Eye (tissue), 1 donor: ENCODE results near the gene GPR162.

ENCODE experiments used
- DNase-seq: peaks from one replicate; pipeline ENCODE4 v3.0.0-alpha.2; 2015

The GPR162 gene

GRCh38 chr12:6787309-6787708 is 34.3 kb upstream of the GPR162 start:
- DNase-seq = no peak

- DNase-seq = no peak
Observed at GRCh38 chr12:6788972-6789924, 32.4 kb upstream of the GPR162 start, which contains the start of gene CD4. CD4 (plus strand) TSS chr12:6789528; CDS start chr12:6800139, 10,611 bp downstream.

DNA sequence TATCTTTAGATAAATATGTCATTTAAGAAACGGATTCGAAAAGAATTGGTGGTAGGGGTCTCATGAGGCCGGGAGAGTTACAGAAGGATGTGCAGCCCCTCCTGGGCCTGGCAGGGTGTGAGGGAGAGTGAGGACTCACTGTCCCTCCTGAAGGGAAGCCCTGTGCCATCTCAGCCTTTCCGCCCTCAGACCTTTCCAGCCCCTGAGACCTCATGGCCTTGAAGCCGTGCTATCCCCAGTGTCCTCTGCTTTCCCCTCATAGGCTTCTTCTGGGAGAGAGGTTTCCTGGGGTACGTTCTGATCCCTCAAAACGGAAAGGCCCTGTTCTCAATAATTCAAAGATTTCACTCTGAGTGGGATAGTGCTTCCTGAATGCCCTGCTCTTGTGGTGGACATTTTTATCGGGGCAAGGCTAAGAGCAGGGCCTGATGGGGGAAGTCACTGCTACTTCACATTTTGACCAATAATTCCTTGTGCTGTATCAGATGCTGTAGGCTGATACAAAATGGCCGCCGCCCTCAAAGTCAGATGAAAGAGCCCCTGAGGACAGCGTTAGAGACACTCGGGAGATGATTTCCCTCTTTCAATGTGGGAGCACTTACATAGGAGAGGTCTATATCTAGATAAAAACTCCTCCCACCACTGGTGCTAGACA is 31.0 kb upstream of the GPR162 start:
- no peak for DNase-seq

- DNase-seq = no peak
Observed at GRCh38 chr12:6791931-6792520, 29.6 kb upstream of the GPR162 start.

- peak; percentile 71 for DNase-seq
Observed at GRCh38 chr12:6792522-6793201, 29.0 kb upstream of the GPR162 start.

DNA sequence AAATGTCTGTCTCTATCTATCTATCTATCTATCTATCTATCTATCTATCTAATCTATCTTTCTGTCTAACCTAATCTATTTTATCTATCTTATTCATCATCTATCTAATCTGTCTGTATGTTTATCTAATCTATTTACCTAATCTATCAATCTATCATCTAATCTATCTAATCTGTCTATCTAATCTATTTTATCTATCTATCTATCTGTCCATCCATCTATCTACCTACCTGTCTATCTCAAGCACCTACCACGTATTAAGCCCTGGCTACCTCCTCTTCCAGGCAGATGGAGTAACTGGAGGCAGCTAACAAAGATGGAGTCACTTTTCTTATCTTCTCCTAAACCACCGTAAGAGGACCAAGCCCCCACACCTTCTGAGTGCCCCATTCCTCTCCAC is 26.5 kb upstream of the GPR162 start:
- no peak for DNase-seq

GRCh38 chr12:6796576-6796975 is 25.0 kb upstream of the GPR162 start:
- no peak for DNase-seq

DNA sequence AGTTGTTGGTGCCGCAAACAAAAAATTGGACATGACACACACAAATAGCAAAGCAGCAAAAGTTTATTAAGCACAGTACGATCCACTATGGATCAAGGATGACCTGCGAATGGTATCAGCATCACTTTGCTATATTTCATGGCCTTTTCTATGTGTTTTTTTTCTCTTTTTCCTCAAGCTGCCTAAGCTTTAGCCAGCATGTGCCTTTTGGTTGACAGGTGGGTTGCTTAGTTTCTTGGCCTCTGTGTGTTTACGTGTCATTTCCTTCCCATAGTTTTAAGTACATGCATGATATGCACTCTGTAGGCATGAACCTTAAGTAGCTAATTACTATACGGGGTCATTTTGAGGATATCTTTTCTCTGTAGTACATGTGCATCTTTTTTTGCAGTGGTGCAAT is 22.5 kb upstream of the GPR162 start:
- no peak for DNase-seq

DNA sequence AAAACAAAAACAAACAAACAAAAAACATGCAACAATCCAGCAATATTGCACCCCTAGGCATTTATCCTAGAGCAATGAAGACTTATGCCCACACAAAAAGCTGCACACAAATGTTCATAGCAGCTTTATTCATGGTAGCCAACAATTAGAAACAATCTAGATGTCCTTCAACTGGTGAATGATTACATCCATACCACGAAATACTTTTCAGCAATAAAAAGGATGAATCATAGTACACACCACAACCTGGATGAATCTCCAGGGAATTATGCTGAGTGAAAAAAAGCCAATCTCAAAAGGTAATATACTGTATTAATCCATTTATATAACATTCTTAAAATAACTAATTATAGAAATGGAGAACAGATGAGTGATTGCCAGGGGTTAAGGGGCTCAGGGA is 14.5 kb upstream of the GPR162 start:
- no peak for DNase-seq

DNA sequence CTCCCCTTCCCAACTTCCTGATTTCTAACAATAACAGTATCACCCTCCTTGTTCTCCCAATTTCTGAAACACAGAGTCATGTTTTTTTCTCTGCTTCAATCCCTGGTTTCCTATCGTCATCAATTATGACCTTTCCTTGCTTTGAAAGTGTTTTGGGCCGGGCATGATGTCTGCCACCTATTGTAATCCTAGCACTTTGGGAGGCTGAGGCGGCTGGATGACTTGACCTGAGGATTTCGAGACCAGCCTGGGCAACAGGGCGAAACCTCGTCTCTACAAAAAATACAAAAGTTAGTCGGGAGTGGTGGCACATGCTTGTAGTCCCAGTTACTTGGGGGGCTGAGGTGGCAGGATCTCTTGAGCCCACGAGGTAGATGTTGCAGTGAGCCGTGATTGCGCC is 12.6 kb upstream of the GPR162 start:
- DNase-seq = no peak

DNA sequence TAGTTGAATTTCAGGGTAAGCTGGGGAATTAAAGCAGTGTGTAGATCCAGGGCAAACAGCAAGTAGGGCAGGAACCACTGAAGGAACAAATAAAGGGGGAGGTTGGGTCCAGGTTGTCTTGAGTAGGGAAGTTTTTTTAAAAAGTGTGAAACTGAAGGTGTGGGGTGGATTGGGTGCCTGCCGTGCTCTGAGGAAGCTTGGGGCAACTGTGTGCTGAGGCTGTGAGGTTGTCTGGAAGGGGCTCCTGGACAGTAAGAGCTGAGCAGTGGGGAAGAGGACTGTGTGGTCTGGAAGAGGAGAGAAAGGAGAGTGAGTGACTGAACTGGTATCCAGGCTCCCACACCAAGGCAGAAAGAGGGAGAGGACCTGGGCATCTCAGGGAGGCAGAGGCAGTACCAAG is 10.9 kb upstream of the GPR162 start:
- no peak for DNase-seq

DNA sequence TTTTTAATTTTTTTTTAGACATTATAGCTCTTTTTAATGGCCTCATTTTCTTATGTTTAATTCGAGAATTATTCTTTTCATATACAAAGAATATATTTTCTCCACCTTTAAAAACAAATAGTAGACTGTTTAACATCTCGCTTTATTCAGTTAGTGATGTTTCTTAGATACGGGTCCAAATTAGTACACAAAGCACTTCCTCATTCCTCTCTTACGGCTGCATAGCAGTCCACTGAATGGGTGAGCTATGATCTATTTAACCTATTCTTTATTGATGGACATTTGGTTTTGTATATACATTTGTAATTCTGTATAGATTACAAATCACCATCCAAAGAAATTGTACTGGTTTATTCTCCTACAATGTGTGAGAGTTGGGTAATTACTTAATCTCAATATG is 8.3 kb upstream of the GPR162 start:
- DNase-seq = no peak

DNA sequence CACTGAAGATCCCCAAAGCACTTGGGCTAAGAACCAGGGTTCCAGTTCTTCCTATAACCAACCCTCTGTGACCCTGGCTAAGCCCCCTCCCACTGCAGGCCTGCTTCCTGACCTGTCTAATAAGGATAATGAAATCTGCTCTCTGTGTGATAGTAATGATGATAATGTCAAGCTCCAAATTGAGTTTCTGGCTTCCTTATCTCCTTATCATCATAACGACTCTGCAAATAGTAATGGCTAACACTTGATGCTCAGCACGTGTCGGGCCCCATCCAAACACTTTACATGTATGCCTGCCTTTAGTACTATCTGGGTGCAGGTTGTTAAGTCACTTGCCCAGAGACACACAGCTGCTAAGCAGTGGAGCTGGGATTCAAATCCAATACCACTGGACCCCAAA is 5.0 kb upstream of the GPR162 start:
- no peak for DNase-seq

- no peak for DNase-seq
Observed at GRCh38 chr12:6817098-6817497, 4.5 kb upstream of the GPR162 start.

GRCh38 chr12:6817662-6818157 is 3.9 kb upstream of the GPR162 start:
- no peak for DNase-seq

GRCh38 chr12:6818222-6818621 is 3.4 kb upstream of the GPR162 start:
- peak; percentile 65 for DNase-seq

GRCh38 chr12:6818645-6819044 is 3.0 kb upstream of the GPR162 start:
- DNase-seq = peak; percentile 51

DNA sequence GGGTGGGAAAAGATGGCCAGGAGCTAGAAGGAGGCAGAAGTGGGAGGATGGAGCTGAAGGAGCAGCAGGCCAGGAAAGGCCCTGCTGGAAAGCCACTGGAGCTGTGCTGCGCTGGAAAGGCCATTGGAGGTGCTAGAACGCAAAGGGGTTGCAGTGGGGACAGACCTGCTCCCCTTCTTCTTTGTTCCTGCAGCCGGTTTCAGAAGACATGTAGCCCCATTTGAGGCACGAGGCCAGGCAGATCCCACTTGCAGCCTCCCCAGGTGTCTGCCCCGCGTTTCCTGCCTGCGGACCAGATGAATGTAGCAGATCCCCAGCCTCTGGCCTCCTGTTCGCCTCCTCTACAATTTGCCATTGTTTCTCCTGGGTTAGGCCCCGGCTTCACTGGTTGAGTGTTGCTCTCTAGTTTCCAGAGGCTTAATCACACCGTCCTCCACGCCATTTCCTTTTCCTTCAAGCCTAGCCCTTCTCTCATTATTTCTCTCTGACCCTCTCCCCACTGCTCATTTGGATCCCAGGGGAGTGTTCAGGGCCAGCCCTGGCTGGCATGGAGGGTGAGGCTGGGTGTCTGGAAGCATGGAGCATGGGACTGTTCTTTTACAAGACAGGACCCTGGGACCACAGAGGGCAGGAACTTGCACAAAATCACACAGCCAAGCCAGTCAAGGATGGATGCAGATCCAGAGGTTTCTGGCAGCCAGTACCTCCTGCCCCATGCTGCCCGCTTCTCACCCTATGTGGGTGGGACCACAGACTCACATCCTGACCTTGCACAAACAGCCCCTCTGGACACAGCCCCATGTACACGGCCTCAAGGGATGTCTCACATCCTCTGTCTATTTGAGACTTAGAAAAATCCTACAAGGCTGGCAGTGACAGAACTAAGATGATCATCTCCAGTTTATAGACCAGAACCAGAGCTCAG is 2.3 kb upstream of the GPR162 start:
- peak; percentile 50 for DNase-seq

DNA sequence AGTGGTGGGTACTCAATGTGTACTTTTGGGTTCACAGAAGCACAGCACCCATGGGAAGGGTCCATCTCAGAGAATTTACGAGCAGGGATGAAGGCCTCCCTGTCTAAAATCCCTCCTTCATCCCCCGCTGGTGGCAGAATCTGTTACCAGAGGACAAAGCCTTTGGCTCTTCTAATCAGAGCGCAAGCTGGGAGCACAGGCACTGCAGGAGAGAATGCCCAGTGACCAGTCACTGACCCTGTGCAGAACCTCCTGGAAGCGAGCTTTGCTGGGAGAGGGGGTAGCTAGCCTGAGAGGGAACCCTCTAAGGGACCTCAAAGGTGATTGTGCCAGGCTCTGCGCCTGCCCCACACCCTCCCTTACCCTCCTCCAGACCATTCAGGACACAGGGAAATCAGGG is 1.5 kb upstream of the GPR162 start:
- DNase-seq = peak; percentile 82

DNA sequence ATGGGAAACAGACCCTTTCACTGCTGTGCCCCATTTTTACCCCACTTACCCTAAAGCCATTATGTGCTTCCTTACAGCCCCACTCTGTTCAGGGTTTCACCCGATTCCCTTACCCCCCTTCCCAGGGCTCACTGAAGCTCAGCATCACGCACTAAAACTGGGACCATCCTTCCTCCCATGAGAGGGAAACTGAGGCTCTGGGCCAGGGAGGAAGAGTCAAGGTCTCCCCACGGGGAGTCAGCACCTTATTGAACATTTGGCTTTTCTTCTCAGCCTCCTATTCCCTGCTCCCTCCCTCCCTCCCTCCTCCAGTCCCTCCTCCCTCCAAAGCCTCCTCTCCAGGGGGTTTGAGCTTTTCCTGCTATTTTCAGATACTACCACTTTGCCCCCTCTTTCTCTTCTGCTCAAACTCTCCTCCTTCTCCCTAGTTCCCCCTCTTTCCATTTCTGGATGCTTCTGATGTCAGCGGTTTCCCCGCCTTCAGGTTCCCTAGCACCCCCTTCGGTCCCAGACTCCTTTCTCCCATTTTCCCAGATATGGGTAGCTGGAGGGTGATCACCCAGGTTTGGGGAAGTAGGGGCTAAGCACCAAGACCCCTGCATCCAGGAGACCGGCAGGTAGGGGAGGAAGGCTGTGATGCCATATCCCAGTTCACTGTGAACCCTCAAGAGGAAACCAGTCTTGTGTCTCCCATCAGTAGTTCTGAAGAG is 960 bp downstream of the GPR162 start:
- DNase-seq = no peak
